OCI-LY3 (cell line): ENCODE data around the gene GABRB3.

ENCODE experiments used
- CTCF ChIP-seq: fragments of 200-600, 300-600 bp; sonication (generic); IDR thresholded peaks from 2 replicates; pipeline ENCODE4 v1.5.1; 2014; ENCODE audit warnings: antibody characterized with exemption, low read length, low read depth
- EZH2phosphoT487 ChIP-seq: fragments of 200-600 bp; shearing (Covaris generic); IDR thresholded peaks from 2 replicates; pipeline ENCODE4 v1.6.1; 2018; ENCODE audit warnings: antibody characterized with exemption, mixed run types, low read depth

GRCh38 chr15:26806151-26806550 lies 33.3 kb upstream of the GABRB3 start:
- TF ChIP-seq CTCF (no peak), EZH2phosphoT487 (no peak)
